GM19397 (cell line): Measurements from ENCODE around the gene LTBP3.
A peak's percentile ranks its signal among the peaks of the same experiment; 100 is the strongest.

Source experiments
- ATAC-seq: cut with Tn5 transposase; IDR thresholded peaks from one replicate; pipeline ENCODE4 v1.9.1; 2021; ENCODE audit warnings: mild to moderate bottlenecking, moderate library complexity; ENCODE audit not compliant: unreplicated experiment

Gene LTBP3

GRCh38 chr11:65498727-65498976 is 59.5 kb downstream of the LTBP3 start:
- ATAC-seq: no peak

DNA sequence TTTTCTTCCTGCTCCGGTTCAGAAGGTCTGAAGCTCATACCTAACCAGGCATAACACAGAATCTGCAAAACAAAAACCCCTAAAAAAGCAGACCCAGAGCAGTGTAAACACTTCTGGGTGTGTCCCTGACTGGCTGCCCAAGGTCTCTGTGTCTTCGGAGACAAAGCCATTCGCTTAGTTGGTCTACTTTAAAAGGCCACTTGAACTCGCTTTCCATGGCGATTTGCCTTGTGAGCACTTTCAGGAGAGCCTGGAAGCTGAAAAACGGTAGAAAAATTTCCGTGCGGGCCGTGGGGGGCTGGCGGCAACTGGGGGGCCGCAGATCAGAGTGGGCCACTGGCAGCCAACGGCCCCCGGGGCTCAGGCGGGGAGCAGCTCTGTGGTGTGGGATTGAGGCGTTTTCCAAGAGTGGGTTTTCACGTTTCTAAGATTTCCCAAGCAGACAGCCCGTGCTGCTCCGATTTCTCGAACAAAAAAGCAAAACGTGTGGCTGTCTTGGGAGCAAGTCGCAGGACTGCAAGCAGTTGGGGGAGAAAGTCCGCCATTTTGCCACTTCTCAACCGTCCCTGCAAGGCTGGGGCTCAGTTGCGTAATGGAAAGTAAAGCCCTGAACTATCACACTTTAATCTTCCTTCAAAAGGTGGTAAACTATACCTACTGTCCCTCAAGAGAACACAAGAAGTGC is 60.0 kb downstream of the LTBP3 start:
- no peak for ATAC-seq

- ATAC-seq: peak; percentile 76
These were observed 60.8 kb downstream of the LTBP3 start for GRCh38 chr11:65497141-65498041.

DNA sequence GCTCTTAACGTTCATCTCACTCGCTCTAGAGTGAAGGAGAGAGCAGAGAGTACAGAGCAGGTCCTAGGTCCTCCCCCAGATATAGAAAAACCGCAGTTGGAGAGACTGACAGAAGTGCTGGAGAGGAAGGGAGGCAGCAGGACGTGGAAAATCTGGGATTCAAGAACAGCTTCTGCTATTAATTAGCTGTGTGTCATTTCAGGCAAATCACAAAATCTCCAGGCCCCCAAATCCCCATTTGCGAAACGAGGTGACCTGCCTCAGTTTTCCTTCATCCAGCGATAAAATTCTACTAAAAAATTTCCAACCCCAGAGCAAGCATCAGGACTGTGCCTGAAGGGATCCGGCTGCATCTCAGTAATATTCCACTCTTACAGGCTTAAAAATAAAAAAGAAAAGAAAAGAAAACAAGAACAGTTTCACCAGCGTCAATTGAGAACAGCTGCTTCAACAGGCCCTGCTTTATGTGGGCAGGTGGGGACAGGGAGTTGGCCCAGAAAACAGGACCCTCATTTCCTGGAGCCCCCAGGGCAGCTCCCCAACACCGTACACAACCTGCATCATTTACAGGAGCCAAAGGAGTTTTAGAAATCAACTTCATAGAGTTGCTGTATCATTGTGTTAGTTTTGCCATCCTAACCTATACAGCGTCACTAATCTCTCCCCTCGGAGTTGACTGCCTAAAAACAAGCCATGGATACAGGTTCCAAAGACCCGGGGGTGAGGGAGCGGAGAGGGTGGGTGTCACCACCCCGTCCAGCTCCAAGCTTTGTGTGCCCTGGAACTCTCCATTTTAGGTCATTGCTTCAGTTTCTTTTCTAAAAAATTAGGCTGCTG is 61.6 kb downstream of the LTBP3 start:
- ATAC-seq: no peak

GRCh38 chr11:65493367-65494176 is 64.6 kb downstream of the LTBP3 start:
- no peak for ATAC-seq

- ATAC-seq: no peak
These were observed 65.4 kb downstream of the LTBP3 start for GRCh38 chr11:65492637-65493366.

GRCh38 chr11:65492387-65492636 is 65.8 kb downstream of the LTBP3 start:
- no peak for ATAC-seq

DNA sequence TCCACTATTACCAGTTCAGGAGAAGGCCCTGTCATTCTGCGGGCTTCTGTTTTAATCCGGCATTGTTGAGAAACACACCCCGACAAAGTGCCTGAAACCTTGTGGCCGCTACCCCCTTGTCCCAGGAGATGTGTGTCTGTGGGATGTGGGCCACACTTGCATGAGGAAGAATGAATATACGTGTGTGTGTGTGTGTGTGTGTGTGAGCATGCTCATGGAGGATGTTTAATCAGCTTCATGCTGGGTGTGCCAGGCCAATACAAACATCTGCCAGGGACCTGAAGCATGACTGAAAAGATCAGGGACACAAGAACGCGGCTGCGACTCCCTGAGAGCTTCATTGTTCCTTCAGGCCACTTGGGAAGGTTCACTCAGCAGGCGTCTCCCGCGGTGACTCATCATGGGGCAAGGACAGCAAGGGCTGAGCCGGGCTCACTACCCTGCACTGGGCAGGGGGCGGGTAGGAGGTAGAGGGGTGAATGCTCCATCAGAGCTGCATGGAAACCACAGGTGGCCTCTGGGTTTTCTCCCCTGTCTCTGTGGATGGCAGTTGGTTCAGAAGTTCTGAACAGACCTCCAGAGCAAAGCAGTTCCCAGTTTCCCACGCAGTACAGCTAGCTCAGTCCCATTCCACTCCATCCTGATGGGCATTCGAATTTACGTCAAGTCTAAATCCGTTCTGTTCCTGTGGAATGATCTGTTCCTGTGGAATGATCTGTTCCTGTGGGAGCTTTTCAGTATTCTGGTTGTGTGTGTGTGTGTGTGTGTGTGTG is 66.4 kb downstream of the LTBP3 start:
- ATAC-seq: no peak

DNA sequence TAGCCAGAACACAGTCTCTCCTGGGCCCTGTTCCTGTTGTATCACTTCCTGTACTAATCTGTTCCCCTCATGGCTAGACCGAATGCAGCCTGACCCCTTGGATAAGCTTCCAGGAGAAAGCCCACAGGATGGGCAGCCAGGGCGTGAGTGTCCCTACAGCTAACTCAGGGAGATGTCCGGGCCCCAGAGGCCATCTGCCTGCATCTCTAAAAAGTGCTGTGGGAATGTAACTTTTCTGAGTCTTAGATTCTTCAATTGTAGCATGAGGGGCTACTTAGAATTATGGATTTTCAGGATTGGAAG is 67.0 kb downstream of the LTBP3 start:
- no peak for ATAC-seq

GRCh38 chr11:65489706-65490320 is 68.3 kb downstream of the LTBP3 start:
- ATAC-seq: no peak

GRCh38 chr11:65489035-65489705 is 69.0 kb downstream of the LTBP3 start:
- no peak for ATAC-seq
